OCI-LY1 (cell line): ENCODE results near the gene ARGLU1.

Experiments used
- H2AFZ ChIP-seq: fragments of 200-600 bp; sonication (generic), shearing (Covaris generic); 2 replicates; pipeline ENCODE4 v1.6.0; 2014; ENCODE audit warnings: antibody characterized with exemption, mild to moderate bottlenecking, low read length
- H3F3A ChIP-seq: fragments of 200-600 bp; sonication (generic), shearing (Covaris generic); 2 replicates; pipeline ENCODE4 v1.6.0; 2014; ENCODE audit warnings: mild to moderate bottlenecking, antibody characterized with exemption, low read length, moderate library complexity; ENCODE audit not compliant: insufficient read depth
- H3K27ac ChIP-seq: fragments of 200-600 bp; sonication (generic); 2 replicates; pipeline ENCODE4 v1.5.1; 2014; ENCODE audit warnings: low read length, mixed run types, mild to moderate bottlenecking, low read depth; ENCODE audit not compliant: poor library complexity, severe bottlenecking
- H3K27me3 ChIP-seq: fragments of 200-600 bp; sonication (generic); 2 replicates; pipeline ENCODE4 v1.6.0; 2014; ENCODE audit warnings: antibody characterized with exemption, mild to moderate bottlenecking, low read length, moderate library complexity; ENCODE audit not compliant: insufficient read depth
- H3K36me3 ChIP-seq: fragments of 200-600 bp; sonication (generic); 2 replicates; pipeline ENCODE4 v1.6.1; 2014; ENCODE audit warnings: mild to moderate bottlenecking, antibody characterized with exemption, low read length, moderate library complexity, mixed read lengths; ENCODE audit not compliant: insufficient read depth
- H3K4me1 ChIP-seq: fragments of 200-600 bp; sonication (generic); 2 replicates; pipeline ENCODE4 v1.5.1; 2014; ENCODE audit warnings: mild to moderate bottlenecking, low read length, moderate library complexity; ENCODE audit not compliant: insufficient read depth, severe bottlenecking
- H3K4me2 ChIP-seq: fragments of 200-600 bp; sonication (generic), shearing (Covaris generic); 2 replicates; pipeline ENCODE4 v1.6.1; 2014; ENCODE audit warnings: low read length
- H3K4me3 ChIP-seq: fragments of 200-600 bp; sonication (generic); 2 replicates; pipeline ENCODE4 v1.5.1; 2014; ENCODE audit warnings: low read length, low read depth, mild to moderate bottlenecking, mixed read lengths; ENCODE audit not compliant: poor library complexity, severe bottlenecking
- H3K79me2 ChIP-seq: fragments of 200-600 bp; shearing (Covaris generic); 2 replicates; pipeline ENCODE4 v1.6.1; 2016; ENCODE audit warnings: mixed run types, low read length, mixed read lengths; ENCODE audit not compliant: insufficient read depth
- H3K9ac ChIP-seq: fragments of 200-600 bp; sonication (generic), shearing (Covaris generic); 2 replicates; pipeline ENCODE4 v1.6.1; 2014; ENCODE audit warnings: mild to moderate bottlenecking, low read length, mixed read lengths
- H3K9me2 ChIP-seq: fragments of 200-600 bp; sonication (generic), shearing (Covaris generic); 2 replicates; pipeline ENCODE4 v1.6.1; 2014; ENCODE audit warnings: low read depth, mild to moderate bottlenecking, low read length, mixed read lengths
- H3K9me3 ChIP-seq: fragments of 200-600 bp; shearing (Covaris generic); 2 replicates; pipeline ENCODE4 v1.6.1; 2014; ENCODE audit warnings: low read length, mixed read lengths
- H4K20me1 ChIP-seq: fragments of 200-600 bp; sonication (generic), shearing (Covaris generic); 2 replicates; pipeline ENCODE4 v1.6.0; 2016; ENCODE audit warnings: mild to moderate bottlenecking, low read length; ENCODE audit not compliant: insufficient read depth
- EZH2 ChIP-seq: fragments of 200-600 bp; sonication (generic), shearing (Covaris generic); IDR thresholded peaks from 2 replicates; pipeline ENCODE4 v1.8.0; 2017; ENCODE audit warnings: borderline replicate concordance, mixed run types, mild to moderate bottlenecking, antibody characterized with exemption, low read length, moderate library complexity, mixed read lengths
- TF ChIP-seq, protein P1 (sequence below): fragments of 200-600 bp; sonication (generic), shearing (Covaris generic); IDR thresholded peaks from 2 replicates; pipeline ENCODE4 v1.5.1; 2017; ENCODE audit warnings: mild to moderate bottlenecking, antibody characterized with exemption, low read length, moderate library complexity, mixed read lengths

The ARGLU1 gene

DNA sequence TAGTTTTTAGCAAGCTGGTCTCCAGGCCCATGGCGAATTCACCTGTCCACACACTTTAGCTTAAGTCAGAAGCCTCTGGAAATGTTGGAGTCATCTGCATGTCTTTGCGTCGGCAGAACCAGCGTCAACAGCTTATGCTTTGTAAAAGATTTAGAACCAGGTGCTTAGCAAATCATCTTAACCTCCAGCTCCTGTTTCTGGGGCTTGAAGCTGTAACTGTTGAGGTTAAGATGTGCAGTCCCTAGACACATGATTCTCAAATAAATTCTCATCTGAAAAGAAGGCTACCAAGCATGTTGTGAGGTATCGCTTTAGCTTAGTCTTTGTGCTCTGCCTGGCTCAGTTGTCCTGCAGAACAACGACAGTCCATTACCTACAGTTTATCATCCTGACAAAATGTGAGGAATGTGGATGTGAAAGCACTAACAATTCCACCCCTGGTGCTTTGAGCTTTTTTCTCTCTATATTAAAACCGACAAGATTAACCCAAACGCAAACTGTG is 36.9 kb downstream of the ARGLU1 start:
- Histone ChIP-seq H3K9me2 (no peaks in the 10 kb centered on the region), H3F3A (no peaks in the 10 kb centered on the region), H3K27me3 (no peaks in the 10 kb centered on the region), H3K4me1 (peaks cover under 1% of the 10 kb centered on the region), H3K36me3 (no peaks in the 10 kb centered on the region), H2AFZ (no peak overlapping the region), H3K27ac (no peak overlapping the region), H4K20me1 (no peaks in the 10 kb centered on the region; the same call in 1 of the 2 replicates), H3K79me2 (no peaks in the 10 kb centered on the region), H3K4me3 (no peak overlapping the region), H3K4me2 (no peak overlapping the region), H3K9me3 (no peaks in the 10 kb centered on the region), H3K9ac (no peak overlapping the region)
- TF ChIP-seq EZH2, result no peak
- TF ChIP-seq, protein P1, sequence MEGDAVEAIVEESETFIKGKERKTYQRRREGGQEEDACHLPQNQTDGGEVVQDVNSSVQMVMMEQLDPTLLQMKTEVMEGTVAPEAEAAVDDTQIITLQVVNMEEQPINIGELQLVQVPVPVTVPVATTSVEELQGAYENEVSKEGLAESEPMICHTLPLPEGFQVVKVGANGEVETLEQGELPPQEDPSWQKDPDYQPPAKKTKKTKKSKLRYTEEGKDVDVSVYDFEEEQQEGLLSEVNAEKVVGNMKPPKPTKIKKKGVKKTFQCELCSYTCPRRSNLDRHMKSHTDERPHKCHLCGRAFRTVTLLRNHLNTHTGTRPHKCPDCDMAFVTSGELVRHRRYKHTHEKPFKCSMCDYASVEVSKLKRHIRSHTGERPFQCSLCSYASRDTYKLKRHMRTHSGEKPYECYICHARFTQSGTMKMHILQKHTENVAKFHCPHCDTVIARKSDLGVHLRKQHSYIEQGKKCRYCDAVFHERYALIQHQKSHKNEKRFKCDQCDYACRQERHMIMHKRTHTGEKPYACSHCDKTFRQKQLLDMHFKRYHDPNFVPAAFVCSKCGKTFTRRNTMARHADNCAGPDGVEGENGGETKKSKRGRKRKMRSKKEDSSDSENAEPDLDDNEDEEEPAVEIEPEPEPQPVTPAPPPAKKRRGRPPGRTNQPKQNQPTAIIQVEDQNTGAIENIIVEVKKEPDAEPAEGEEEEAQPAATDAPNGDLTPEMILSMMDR, result no peak

DNA sequence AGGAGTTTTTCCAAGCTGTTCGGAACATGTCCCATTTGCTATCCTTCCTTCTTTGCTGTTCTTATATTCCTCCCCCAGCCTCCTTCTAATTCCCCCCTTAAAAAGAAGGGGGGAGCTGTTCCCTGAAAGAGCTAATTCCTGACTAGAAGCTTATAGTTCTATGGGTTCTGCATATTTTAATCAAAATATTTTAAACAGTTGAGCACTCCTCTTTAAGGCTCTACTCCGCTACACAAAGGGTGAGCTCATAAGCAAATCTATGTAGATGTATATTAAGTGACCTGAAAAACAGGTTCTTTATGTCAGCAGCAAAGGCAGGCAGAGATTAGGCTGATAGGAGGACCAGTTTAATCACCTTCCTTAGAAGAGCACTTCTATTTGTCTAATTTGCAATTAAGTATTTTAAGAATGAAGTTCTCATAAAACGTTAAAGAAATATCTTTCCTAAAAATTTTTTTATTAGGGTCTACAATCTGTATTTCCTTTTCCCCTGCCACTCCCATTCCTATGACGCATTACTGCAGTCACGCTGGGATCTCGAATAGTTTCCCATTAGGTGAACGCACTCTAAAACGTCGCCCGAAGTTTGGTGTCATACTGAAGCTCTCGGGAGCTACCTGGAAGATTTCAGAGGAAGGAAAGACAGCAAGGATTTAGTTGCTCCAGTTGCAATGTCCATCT is 37.6 kb downstream of the ARGLU1 start:
- Histone ChIP-seq H3K4me1 (no peaks in the 10 kb centered on the region), H3K4me2 (no peak overlapping the region), H3K79me2 (no peaks in the 10 kb centered on the region), H3K4me3 (no peak overlapping the region), H3K9ac (no peak overlapping the region), H3K9me3 (no peaks in the 10 kb centered on the region), H4K20me1 (no peaks in the 10 kb centered on the region; the same call in 1 of the 2 replicates), H3F3A (no peaks in the 10 kb centered on the region), H3K27me3 (no peaks in the 10 kb centered on the region), H3K27ac (no peak overlapping the region), H3K36me3 (no peaks in the 10 kb centered on the region), H2AFZ (no peak overlapping the region), H3K9me2 (no peaks in the 10 kb centered on the region)
- TF ChIP-seq, protein P1, result no peak
- TF ChIP-seq EZH2, result no peak

DNA sequence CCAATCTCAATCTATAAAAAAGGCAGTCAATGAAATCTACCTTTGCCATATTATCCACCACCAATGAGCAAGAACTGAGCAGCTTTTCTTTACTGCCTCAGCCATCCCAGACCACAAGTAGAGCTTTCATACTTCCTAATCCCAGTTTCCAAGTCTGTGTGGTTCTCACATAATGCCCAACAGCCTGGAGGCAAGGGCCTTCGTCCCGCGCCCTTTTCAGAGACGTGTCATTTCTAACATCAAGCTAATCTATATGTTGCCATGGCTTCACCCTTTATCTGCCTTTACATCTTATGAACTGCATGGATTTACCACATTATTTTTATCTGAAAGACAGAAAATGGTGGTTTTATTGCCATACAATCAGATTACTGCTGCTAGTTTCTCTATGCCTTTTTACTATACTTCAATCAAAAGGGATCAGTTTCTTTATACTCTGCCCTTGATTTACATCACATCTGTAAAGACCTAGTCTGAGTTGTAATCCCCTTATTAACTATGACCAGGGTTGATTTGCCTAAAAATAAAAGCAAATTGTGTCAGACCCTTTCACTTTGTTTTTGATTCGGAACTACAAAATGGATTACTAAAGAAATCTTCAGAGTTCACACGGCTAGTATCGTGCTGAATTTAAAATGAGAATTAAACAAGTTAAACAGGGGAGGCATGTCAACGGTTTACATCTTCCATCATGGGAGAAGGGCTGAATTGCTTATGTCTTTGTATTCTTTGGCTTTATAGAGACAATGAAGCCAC is 38.3 kb downstream of the ARGLU1 start:
- Histone ChIP-seq H3K36me3 (no peaks in the 10 kb centered on the region), H3K9me3 (no peaks in the 10 kb centered on the region), H2AFZ (no peak overlapping the region), H3K9me2 (no peaks in the 10 kb centered on the region), H3K27me3 (no peaks in the 10 kb centered on the region), H4K20me1 (no peaks in the 10 kb centered on the region; the same call in 1 of the 2 replicates), H3K4me2 (no peak overlapping the region), H3K4me1 (no peaks in the 10 kb centered on the region), H3F3A (no peaks in the 10 kb centered on the region), H3K4me3 (no peak overlapping the region), H3K9ac (no peak overlapping the region), H3K79me2 (no peaks in the 10 kb centered on the region), H3K27ac (no peak overlapping the region)
- no peak for TF ChIP-seq EZH2
- TF ChIP-seq, protein P1, result no peak
